ENCODE results near the gene SCGB1C2.
"Not testable (repeated sequence)": the region's sequence is repeated elsewhere in the genome, so short reads cannot be mapped to it uniquely, and the experiment has no call there.

Gene SCGB1C2

GRCh38 chr17:149231-149630 lies 11.9 kb downstream of the SCGB1C2 start:
- DNase-seq (ENCODE audit: low read depth): no peak

DNA sequence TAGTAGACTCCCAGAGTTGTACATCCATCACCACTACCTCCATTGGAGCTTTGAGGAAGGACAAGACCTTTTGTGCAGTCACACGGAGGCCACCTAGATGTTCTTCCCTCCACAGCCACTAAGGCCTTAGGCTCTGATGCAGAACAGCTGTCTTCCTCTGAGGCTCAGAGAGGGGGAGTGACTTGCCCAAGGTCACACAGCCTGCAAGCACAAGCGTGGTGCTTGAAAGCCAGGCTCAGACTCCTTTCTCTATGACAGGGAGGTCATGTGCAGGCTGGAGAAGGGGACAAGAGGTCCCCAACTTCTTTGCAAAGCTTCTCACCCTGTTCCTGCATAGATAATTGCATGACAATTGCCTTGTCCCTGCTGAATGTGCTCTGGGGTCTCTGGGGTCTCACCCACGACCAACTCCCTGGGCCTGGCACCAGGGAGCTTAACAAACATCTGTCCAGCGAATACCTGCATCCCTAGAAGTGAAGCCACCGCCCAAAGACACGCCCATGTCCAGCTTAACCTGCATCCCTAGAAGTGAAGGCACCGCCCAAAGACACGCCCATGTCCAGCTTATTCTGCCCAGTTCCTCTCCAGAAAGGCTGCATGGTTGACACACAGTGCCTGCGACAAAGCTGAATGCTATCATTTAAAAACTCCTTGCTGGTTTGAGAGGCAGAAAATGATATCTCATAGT lies 12.7 kb downstream of the SCGB1C2 start:
- DNase-seq (ENCODE audit: low read depth): no peak

DNA sequence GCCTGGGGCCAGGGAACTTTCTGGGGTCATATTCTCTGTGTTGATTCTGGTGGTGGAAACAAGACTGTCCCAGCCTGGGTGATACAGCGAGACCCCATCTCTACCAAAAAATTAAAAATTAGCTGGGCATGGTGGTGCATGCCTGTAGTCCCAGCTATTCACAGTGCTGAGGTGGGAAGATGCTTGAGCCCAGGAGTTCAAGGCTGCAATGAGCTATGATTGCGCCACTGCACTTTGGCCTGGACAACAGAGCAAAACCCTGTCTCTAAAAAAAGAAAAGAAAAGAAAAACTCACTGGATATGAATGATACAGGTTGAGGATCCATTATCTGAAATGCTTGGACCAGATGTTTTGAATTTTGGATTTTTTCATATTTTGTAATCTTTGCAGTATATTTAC lies 13.6 kb downstream of the SCGB1C2 start:
- no peak for DNase-seq (ENCODE audit: low read depth)

GRCh38 chr17:151886-152859 lies 14.8 kb downstream of the SCGB1C2 start:
- no peak for DNase-seq (ENCODE audit: low read depth)

DNA sequence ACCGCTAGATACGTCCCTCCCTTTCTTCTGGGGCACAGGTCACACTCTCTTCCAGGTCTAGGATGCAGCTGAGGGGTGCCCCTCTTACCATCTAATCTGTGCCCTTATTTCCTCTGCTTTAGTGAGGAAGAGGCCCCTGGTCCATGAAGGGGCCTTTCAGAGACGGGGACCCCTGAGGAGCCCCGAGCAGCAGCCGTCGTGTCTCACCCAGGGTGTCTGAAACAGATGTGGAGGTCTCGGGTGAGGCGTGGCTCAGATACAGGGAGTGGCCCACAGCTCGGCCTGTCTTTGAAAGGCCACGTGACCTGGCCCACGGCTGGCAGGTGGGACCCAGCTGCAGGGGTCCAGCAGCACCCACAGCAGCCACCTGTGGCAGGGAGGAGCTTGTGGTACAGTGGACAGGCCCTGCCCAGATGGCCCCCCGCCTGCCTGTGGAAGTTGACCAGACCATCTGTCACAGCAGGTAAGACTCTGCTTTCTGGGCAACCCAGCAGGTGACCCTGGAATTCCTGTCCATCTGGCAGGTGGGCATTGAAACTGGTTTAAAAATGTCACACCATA lies 15.6 kb downstream of the SCGB1C2 start:
- no peak for DNase-seq (ENCODE audit: low read depth)

- no peak for DNase-seq (ENCODE audit: low read depth)
Observed at GRCh38 chr17:153851-154250, 16.5 kb downstream of the SCGB1C2 start.

GRCh38 chr17:155576-155975 lies 18.2 kb downstream of the SCGB1C2 start:
- DNase-seq (ENCODE audit: low read depth): no peak

DNA sequence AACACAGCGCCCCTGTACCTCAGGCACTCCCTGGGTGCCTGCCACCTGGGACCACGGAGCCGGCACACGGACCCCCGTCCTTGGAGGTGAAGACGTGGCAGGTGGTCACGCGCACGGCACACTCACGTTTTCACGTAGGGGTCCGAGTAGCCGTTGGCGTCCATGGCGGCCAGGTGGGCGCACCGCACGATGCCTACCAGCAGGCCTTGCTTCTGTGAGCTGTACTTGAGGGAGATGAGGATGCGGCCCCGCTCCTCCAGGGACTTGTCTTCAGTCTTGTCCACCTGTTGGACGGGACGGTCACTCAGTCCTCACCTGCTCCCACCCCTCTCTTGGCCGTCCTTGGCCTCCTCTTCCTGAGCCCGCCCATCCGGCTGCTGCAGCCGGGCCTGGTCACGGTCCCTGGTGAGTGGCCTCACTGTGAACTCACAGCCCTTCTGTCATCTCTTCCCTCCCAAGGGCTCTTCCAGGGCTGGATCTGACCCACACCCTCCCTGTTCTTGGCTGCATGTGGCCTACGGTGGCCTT lies 18.8 kb downstream of the SCGB1C2 start:
- DNase-seq (ENCODE audit: low read depth): no peak

GRCh38 chr17:156946-157345 lies 19.6 kb downstream of the SCGB1C2 start:
- DNase-seq (ENCODE audit: low read depth): no peak

DNA sequence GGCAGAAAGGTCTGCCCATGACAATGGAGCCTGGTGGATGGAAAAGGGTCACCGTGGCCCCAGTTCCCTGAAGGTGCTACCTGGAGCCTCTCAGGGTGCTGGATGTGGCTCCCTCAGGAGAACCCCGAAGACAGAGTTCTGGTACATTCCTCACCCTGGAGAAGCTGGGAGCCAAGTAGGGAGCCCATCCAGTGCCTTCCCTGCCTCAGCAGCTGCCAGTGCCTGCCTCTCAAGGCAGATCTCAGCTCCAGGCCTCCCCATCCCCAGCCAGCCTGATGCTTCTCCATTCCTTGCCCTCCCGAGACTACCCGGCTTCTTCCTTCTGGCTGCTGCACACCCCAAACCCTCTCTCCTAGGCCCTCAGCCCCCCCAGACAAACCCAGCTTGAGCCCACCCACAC lies 20.5 kb downstream of the SCGB1C2 start:
- DNase-seq (ENCODE audit: low read depth): no peak

- no peak for DNase-seq (ENCODE audit: low read depth)
Observed at GRCh38 chr17:158379-158778, 21.0 kb downstream of the SCGB1C2 start.

- no peak for DNase-seq (ENCODE audit: low read depth)
Observed at GRCh38 chr17:159609-160008, 22.2 kb downstream of the SCGB1C2 start.

DNA sequence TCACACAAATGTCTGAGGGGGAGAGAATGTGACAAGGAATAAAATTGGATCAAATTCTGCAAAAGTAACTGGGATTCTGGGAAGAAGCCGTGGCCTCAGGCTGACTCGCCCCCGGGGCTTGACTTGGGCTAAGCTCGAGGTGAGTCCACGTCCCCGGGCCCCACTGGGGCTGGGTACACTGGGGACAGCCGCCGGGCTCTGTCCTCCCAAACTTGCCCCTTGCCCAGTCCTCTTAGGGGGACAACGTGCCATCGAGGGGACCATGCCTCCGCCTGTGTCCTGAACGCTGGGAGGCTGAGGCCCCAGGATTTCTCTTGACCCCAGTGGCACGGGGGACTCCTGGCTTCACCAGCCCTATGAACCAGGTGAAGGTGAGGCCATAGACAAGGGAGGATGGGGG lies 23.0 kb downstream of the SCGB1C2 start:
- no peak for DNase-seq (ENCODE audit: low read depth)

- no peak for DNase-seq (ENCODE audit: low read depth)
Observed at GRCh38 chr17:161481-161880, 24.1 kb downstream of the SCGB1C2 start.

- DNase-seq (ENCODE audit: low read depth): no peak
Observed at GRCh38 chr17:162689-163088, 25.3 kb downstream of the SCGB1C2 start.

DNA sequence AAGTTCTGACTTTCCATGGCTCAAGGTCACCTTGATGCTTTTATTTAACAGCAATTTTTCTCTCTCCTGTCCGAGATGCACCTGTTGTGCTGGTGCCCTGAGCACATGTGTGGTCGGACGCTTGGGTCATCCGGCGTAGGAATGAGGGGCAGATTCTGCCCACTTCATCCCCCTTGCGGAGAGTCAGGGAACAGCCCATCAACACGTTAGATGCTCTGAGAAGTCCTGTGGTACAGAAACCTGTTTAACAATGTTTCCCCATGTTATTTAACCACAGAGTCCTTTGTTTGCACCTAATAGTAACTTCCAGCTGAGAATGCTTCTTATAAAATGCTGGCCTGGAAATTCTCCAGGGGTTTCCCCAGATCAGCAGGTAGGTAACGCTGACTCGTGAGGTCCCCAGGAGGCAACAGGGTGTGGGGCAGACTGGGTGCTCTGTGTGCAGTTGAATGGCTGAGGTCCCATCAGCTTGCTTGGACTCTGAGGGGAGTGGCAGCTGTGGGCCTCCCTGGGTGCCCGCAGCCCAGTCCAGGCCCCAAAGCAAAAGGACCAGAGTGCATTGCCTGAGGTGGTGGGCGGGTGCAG lies 26.2 kb downstream of the SCGB1C2 start:
- no peak for DNase-seq (ENCODE audit: low read depth)

DNA sequence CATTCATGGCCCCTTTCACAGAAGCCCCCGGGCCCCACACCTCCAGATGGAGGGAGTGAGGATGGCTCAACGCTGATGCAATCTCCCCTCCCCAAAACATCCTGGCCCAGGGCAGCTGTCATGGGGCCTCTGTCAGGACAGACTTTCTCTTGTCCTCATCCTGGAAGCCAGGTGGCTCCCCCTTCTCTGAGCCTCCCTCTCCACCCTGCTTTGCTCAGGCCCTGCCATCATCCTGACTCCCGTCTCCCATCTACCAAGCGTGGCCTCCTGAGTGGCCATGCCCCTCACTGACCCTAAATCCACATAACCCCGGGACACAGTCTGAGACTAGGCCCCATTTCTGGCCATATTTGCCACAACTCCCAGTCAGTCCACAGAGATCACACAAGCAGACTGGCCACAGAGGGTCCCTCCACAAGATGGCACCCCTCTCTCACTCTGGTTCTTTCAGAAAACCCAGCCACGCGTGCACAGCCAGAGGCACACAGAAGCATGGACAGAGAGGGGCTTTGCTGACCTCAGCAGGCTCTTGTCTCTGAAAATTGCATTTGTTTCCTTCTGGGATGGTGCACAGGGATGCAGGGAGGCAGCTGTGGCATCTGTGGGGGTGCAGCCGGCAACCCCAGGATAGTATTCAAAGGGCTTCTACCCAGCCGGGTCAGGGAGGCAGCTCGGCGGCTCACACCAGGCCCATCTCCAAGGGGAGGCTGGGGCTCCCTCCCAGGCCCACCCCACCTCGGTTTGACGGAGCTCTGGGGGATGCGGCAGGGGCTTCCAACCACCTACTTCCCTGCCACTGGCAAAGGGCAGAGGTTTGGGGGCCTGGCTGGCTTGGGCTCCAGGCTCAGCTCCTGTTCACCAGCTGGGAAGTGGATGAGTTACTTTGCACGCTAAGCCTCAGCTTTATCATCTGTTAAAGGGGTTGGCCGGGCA lies 27.2 kb downstream of the SCGB1C2 start:
- DNase-seq (ENCODE audit: low read depth): no peak

DNA sequence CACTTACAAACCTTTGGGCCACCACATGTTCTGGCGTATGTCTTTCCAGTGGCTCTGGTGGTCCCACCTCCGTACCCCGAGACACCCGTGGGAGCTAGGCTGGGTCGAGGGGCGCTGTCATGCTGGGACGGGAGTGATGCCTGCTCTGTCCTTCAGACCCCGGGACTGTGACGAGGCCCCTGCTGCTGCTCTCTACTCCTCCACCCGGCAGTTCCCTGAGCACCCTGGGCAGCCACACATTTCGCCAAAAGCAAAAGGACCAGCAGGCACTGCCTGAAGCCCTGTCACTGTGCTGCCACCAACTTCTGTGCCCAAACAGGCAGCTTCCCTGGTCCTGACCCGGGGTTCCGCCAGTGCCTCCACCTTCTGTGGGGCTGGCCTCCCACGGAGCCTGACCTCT lies 28.6 kb downstream of the SCGB1C2 start:
- no peak for DNase-seq (ENCODE audit: low read depth)

GRCh38 chr17:168614-169013 lies 31.2 kb downstream of the SCGB1C2 start:
- DNase-seq (ENCODE audit: low read depth): not testable (repeated sequence)

- DNase-seq (ENCODE audit: low read depth): no peak
Observed at GRCh38 chr17:170130-170670, 32.8 kb downstream of the SCGB1C2 start.

DNA sequence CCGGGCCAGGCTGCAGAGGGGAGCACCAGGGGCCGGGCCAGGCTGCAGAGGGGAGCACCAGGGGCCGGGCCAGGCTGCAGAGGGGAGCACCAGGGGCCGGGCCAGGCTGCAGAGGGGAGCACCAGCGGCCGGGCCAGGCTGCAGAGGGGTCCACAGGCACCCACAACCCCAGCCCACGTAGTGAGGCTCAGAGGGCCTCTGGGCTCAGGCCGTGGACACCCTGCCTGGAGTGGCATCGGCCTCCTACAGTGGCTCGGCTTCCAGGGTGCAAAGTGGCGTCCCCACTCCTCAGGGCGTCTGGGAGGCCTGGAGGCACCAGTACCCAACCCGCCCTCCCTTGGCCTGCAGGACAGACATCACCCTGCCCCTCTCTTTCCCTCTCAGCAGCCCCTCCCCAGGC lies 34.5 kb downstream of the SCGB1C2 start:
- no peak for DNase-seq (ENCODE audit: low read depth)
